HepG2 (cell line): ENCODE measurements around the gene ICAM5.

Experiments used
- BHLHE40 ChIP-seq: IDR thresholded peaks from 2 replicates; pipeline ENCODE4 v1.6.1; 2011; ENCODE audit warnings: low read length, improper control_type of control experiment
- NCOA5 ChIP-seq: sonication (generic); formaldehyde crosslinking; IDR thresholded peaks from 2 replicates; pipeline ENCODE4 v1.4.0; 2020; ENCODE audit warnings: missing genetic modification reagents
- REXO4 ChIP-seq: sonication (generic); formaldehyde crosslinking; IDR thresholded peaks from 2 replicates; pipeline ENCODE4 v1.8.0; 2022; ENCODE audit warnings: missing genetic modification reagents, mild to moderate bottlenecking, borderline replicate concordance

DNA sequence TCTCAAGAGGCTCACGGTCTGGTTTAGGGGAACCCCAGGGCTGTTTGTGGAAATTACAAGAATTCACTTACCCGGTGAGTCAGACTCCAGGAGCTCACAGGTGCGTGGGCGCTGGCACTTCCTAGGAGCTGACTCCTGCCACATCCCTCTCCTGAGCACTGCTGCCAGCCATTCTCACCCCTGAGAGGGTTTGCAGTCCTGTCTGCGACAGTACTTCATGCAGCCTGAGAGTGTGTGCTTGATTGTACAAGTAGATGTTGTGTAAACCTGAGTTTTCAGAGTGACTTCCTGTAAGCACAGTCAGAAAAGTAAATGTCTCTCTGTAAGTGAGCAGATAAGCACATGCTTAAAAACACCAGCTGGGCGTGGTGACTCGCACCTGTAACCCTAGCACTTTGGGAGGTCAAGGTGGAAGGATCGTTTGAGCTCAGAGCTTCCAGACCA lies 29.6 kb upstream of the ICAM5 start:
- TF ChIP-seq REXO4 (CRISPR knock-in tag) (no peak), BHLHE40 (no peak), NCOA5 (no peak)
